AG04449 (cell line): Measurements from ENCODE around the gene NEK11.

Source experiments
- CTCF ChIA-PET: fragments of 350-600 bp; formaldehyde crosslinking; extraction: SDS; loops from one replicate; lab custom pipeline; 2021; ENCODE audit warnings: antibody characterized with exemption; lab: Yijun Ruan, JAX
- POLR2A ChIA-PET: fragments of 400-600, 350-600 bp; formaldehyde crosslinking; extraction: SDS; loops from one replicate; lab custom pipeline; 2020; ENCODE audit warnings: antibody characterized with exemption, inconsistent platforms; lab: Yijun Ruan, JAX
- DNase-seq: peaks from one replicate; pipeline ENCODE4 v3.0.0-alpha.2; 2010; ENCODE audit warnings: low read depth, low spot score
- H3K4me3 ChIP-seq: 2 replicates; pipeline ENCODE4 v1.5.1; 2011; ENCODE audit warnings: low read depth, mild to moderate bottlenecking, control low read depth, low read length
- TF ChIP-seq, protein P1 (sequence below): IDR thresholded peaks from one replicate; pipeline ENCODE4 v1.5.1; 2011; ENCODE audit warnings: mild to moderate bottlenecking, moderate library complexity, low read length, control low read depth, inconsistent platforms; ENCODE audit not compliant: insufficient read depth; ENCODE audit errors: missing control alignments

Gene NEK11

DNA sequence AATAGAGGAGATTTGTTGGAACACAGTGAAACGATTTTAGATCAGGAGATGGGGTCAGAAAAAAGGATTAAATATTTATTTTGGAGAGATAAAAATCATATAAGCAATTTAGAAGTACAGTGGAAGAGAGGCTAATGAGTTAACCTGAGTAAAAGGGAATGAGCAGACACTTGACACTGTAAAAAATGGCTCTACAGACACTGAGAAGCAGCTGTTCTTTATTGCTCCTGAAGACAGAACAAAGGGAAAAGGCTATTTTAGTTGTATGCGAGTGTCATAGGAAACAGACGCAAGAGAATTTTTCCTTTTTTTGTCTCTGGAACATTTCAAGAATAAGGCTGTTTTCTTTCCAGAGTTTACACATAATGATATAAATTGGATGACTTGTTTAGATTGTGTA lies 34.3 kb upstream of the NEK11 start:
- no peak for DNase-seq
- ChIA-PET CTCF (no interaction called here), POLR2A (no interaction called here)
- no peak overlapping the region for H3K4me3 ChIP-seq
- TF ChIP-seq, protein P1, sequence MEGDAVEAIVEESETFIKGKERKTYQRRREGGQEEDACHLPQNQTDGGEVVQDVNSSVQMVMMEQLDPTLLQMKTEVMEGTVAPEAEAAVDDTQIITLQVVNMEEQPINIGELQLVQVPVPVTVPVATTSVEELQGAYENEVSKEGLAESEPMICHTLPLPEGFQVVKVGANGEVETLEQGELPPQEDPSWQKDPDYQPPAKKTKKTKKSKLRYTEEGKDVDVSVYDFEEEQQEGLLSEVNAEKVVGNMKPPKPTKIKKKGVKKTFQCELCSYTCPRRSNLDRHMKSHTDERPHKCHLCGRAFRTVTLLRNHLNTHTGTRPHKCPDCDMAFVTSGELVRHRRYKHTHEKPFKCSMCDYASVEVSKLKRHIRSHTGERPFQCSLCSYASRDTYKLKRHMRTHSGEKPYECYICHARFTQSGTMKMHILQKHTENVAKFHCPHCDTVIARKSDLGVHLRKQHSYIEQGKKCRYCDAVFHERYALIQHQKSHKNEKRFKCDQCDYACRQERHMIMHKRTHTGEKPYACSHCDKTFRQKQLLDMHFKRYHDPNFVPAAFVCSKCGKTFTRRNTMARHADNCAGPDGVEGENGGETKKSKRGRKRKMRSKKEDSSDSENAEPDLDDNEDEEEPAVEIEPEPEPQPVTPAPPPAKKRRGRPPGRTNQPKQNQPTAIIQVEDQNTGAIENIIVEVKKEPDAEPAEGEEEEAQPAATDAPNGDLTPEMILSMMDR = no peak

DNA sequence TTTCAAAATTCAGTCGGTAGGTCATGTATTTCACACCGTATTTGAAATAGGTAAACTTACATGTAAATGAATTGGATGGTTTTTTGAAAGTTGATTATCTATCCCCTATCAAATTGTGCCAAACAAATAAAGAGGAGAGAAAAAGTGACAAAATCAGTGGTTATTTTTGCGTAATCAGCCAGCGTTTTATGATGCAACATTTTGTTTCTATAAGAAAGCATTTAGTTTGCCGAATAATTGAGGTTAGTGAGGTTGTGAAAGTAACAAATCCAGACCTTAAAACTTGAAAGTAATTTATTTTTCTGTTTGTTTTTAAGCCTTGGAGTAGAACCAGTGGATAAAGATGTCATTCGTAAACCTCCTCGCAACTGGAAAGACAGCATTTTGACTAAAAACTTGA lies 29.4 kb upstream of the NEK11 start:
- CTCF ChIA-PET = no interaction called here

DNA sequence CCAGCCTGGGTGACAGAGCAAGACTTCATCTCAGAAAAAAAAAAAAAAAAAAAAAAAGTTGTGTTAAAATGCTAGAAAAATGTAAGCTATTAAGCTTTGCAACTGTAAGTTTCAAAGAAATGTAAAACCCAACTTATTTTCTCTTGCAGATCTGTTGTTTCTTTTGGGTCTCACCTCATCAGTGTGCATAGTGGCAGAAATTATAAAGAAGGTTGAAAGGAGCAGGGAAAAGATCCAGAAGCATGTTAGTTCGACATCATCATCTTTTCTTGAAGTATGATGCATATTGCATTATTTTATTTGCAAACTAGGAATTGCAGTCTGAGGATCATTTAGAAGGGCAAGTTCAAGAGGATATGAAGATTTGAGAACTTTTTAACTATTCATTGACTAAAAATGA lies 25.6 kb upstream of the NEK11 start:
- ChIA-PET CTCF (no interaction called here), POLR2A (no interaction called here)
- TF ChIP-seq, protein P1 = no peak

More for the DNA sequence above, 29.4 kb upstream of the NEK11 start:
- no peak overlapping the region for H3K4me3 ChIP-seq
- no peak for DNase-seq
- POLR2A ChIA-PET = no interaction called here
- TF ChIP-seq, protein P1 = no peak

DNA sequence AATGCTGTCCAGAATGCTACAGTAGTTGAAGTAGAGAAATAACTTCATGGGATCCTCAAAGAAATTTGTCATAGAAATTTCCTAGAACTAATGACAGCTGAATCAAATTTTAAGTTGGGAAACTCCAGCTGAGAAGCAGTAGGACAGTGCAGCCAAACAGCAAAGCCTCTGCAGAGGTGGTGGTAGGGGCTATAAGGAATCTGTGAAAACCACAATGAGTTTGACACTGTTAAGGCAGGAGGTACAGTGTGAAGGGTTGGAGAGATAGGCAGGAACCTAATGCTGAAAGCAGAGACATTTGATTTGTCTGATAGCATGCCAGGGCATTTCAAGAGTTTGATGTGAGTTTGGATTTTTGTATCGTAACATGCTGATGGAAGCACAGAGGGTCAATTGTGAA lies 22.1 kb upstream of the NEK11 start:
- ChIA-PET CTCF (no interaction called here), POLR2A (no interaction called here)
- TF ChIP-seq, protein P1 = no peak
- no peak overlapping the region for H3K4me3 ChIP-seq
- no peak for DNase-seq

More for the DNA sequence above, 25.6 kb upstream of the NEK11 start:
- no peak overlapping the region for H3K4me3 ChIP-seq
- DNase-seq = no peak

DNA sequence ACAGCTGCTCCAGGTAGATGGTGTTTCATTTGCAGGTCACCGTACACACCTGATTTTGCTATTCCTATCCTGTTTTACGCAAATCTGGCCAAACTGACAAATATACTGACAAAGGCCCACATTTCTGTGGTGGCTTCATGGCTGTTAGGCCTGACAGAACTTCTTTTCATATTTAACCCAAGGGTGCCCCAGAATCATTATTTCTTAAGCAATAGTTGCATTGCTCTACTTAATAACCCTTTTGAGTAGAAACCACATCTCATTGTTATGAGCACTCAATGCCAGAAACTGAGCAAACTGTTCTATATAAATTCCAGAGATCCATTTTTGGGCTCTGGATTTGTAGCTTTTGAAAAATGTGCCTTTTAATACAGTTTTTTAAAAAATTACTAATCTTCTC lies 19.4 kb upstream of the NEK11 start:
- no peak for DNase-seq
- no peak overlapping the region for H3K4me3 ChIP-seq
- TF ChIP-seq, protein P1 = no peak
- ChIA-PET POLR2A (no interaction called here), CTCF (interaction anchor here (0.9 to 1.5 kb wide), 2 partner anchors 11 to 12 kb away, joined by 3 to 4 read pairs; no protein-coding TSS in a partner anchor)

DNA sequence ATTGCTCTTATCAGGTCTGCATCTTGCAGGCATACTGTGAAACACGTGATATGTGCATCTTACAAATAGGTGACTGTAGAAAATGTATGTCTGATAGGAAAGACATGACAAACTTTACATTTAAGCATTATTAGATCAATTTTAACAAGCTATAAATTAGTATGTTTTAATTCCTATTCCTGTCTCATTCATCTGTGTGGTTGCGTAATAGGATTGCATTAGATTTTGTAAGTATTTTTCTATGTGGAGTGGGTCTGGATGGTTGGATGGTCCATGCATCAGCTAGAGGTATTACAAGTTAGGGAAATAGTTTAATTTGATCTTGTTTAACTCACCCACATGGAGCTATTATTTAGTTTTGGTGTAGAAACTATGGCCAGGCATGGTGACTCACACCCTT lies 18.9 kb upstream of the NEK11 start:
- no peak overlapping the region for H3K4me3 ChIP-seq
- TF ChIP-seq, protein P1 = no peak
- ChIA-PET POLR2A (no interaction called here), CTCF (interaction anchor here (0.9 to 1.5 kb wide), 2 partner anchors 11 to 12 kb away, joined by 3 to 4 read pairs; no protein-coding TSS in a partner anchor)
- no peak for DNase-seq
